ENCODE results near the gene DPH1.

DPH1 gene

DNA sequence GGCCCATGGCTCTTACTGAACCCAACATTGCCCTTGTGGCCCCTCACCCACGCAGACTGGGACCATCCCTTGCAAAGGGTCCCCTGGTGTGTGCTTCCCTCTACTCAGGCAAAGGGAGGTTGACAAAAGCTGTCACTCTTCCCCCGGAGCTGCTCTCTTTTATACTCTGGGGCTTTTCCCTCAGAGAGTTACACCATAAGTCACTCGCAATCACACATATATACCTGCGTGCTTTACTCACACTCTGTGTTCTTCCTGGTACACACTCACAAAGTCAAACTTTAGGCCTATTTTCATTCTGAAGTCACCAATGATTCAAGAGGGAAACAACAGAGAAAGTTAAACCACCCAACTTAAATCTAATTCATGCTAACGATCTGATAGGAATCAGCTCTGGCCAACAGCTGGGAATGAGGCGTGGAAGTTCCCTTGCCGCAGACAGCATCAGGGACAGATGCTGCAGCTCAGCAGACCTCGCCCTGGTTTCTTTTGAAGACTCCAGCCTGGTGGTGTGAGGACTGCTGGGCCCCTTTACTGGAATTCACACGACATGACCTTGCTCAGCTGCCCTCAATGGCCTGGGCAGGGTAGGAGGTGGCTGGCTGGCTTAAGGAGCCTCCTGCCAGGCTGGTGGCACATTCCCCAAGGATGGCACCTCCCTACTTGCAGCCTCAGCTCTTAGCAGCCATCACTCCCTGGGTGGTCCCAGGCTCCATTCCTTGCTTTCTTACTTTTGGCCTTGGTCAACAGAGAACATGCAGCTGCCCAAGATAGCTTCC is 52.2 kb downstream of the DPH1 start:
- no peak for DNase-seq (ENCODE audit: extremely low read depth, low read depth)
- no peak for TF ChIP-seq CTCF (IDR thresholded peaks at IDR 0.05; ENCODE audit: low read depth, low read length)

DNA sequence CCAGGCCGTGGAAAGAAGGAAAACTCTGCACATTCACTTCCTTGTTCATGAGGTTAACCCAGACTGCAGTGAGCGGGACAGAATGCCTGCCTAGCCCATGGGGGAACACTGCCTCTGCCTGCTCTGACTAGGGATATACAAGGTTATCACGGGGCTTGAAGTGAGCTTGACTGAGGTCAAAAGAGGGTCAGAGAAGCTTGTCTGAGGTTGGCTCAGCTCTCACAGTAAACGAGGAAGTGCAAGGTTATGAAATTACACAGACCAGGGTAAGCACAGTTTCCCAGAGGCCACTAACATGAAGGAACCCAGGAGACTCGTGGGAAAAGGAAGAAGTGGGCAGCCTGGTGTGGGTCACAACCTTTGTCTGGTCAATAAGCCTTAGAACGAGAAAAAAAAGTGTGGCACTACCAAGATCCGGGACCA is 53.7 kb downstream of the DPH1 start:
- no peak for DNase-seq (ENCODE audit: extremely low read depth, low read depth)
- no peak for TF ChIP-seq CTCF (IDR thresholded peaks at IDR 0.05; ENCODE audit: low read depth, low read length)

DNA sequence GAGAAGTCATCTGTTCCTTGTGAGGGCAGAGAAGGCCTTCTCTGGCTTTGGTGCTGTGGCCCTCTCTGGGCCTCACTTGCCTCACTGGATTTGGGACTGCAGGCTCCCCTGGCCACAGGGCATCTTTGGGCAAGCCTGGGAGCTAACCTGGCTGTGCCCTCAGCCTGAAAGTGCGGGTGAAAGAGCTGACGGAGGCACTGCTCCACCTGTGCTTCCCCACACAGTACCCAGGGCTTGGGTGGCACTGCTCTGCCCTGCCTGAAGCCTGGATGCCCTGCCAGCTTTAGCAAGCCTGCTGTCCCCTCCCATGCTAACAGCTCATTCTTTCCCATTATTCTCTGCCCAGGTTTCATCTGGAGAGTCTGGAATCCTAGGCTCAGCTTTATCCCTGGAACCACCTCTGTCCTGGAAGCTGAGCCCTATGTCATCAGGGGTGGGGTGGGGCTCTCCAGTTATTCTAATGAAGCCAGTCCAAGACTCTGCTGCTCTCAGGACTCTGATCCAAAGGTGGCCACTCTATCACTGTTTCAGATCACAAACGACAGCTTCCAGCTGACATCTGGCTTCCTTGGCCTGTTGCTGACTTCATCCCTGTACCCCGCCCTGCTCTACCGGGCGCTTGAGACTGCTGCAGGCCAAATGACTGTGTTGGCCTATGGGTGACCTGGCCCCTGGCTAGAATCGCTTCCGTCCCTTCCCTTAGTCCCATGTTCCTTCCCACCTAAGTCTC is 54.2 kb downstream of the DPH1 start:
- no peak for TF ChIP-seq CTCF (IDR thresholded peaks at IDR 0.05; ENCODE audit: low read depth, low read length)
- no peak for DNase-seq (ENCODE audit: extremely low read depth, low read depth)

DNA sequence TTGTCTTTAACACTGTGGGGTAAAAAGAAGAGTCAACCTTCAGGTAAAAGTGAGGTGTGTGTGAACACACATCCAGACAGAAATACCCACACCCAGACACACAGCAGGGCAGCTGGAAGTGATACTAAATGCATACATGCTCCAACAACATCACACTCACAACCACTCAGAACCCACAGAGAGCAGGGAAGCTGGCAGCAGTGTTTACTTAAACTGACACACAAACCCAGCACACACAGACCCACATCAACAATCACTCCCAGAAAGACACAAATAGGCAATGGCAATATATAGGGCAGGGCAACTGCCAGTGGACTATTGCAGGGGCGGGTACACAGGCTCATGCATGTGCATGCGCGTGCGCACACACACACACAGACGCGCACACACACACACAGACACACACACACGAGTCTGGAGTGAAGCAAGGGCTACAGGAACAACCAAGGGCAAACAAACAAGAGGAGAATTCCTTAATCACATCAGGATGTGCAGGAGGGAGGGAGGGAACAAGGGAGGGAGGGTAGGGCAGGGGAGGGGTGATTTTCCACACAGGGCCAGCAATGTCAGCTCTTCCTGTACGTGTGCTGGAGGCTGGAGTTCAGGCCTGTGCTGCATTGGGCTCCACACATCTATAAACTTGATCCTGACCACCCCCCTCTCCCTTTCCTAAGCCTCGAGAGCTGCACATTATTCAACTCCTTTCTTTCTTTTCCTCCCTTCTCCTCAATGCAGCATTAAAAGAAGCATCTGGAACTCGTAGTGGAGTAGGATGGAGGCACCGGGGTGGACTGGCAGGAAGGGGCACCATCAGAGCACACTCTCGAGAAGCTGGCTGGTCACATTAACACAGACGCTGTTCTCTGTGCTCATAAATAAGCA is 55.1 kb downstream of the DPH1 start:
- peak; percentile 94 for DNase-seq (ENCODE audit: extremely low read depth, low read depth)
- TF ChIP-seq CTCF (IDR thresholded peaks at IDR 0.05; ENCODE audit: low read depth, low read length) = no peak

GRCh38 chr17:2085648-2085949 is 55.6 kb downstream of the DPH1 start:
- DNase-seq (ENCODE audit: extremely low read depth, low read depth) = no peak
- TF ChIP-seq CTCF (IDR thresholded peaks at IDR 0.05; ENCODE audit: low read depth, low read length) = no peak

DNA sequence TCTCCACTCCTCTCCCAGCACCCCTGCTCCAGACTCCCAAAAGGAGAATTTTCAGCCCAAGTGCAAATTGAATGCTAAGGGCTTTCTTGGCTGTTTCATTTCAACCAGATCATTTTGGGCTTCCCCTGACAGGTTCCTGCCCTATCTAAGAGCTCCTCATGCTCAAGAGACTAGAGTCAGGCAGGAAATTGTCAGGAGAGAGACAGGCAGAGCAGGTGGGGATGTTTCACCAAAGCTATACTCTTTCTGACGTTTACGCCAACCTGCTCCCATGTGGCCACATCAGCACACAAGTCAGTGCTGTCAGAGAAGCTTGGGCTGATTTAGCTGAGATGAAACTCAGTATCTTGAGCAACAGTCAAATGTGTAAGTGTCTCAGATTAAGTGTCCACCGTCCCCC is 56.4 kb downstream of the DPH1 start:
- DNase-seq (ENCODE audit: extremely low read depth, low read depth) = no peak
- no peak for TF ChIP-seq CTCF (IDR thresholded peaks at IDR 0.05; ENCODE audit: low read depth, low read length)

All from AG09319 (cell line).